Stimulated activated CD8-positive, alpha-beta memory T cell treated with anti-CD3 and anti-CD28 coated beads, Interleukin-12 subunit alpha, Interleukin-12 subunit beta, amount 100 ng/mL, for 4 hours (primary cell): ENCODE results near the gene DRICH1.
"Not testable (repeated sequence)": the region's sequence is repeated elsewhere in the genome, so short reads cannot be mapped to it uniquely, and the experiment has no call there.

Source experiments
- DNase-seq: peaks from one replicate; pipeline ENCODE4 v3.0.0-alpha.2; 2020; ENCODE audit warnings: low read depth

The DRICH1 gene

DNA sequence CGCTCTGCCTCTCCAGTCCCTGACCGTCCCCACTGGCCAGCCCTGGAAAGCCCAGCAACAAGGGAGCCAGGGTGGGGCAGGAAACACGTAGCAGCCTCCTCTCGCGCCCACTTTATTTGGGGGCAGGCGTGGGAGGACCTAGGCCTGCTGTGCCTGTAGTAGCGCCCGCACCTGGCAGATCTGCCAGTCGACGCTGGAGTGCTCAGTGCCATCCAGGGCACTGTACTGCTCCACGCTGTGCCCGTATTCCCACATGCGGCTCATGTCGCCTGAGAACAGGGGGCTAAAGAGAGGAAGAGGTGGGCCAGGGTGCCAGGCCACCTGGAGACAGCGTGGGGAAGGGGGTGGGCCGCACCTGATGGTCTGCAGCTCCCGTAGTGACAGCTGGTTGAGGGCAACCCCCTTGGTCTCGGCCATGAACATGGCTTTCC, 17.0 kb upstream of the DRICH1 start:
- DNase-seq: no peak

DNA sequence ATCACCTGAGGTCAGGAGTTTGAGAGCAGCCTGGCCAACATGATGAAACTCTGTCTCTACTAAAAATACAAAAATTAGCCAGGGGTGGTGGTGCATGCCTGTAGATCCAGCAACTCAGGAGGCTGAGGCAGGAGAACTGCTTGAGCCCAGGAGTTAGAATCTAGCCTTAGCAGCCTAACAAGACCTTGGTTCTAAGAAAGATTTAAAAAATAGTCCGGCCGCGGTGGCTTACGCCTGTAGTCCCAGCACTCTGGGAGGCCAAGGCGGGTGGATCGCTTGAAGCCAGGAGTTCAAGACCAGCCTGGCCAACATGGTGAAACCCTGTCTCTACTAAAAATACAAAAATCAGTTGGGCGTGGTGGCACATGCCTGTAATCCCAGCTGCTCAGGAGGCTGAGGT, 14.4 kb upstream of the DRICH1 start:
- not testable (repeated sequence) for DNase-seq

DNA sequence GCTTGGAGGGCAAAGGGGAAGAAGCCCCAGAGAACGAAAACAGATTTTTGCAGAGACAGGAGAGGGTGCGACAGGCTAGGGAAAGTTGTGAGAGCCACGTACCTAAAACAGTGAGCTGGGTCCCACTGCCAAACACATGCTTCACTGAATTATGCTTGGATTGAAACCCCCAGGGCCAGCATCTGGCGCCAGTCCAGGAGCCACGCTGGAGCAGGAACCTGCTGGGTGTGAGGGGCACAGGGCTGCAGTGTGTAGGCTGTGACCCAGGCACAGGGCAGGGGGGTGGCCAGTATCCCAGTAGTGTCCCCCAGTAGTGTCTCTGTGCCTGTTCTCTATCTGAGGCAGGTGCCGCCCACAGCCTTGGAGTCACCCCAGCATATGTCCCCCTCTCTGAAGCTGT, 8.1 kb upstream of the DRICH1 start:
- DNase-seq: not testable (repeated sequence)

DNA sequence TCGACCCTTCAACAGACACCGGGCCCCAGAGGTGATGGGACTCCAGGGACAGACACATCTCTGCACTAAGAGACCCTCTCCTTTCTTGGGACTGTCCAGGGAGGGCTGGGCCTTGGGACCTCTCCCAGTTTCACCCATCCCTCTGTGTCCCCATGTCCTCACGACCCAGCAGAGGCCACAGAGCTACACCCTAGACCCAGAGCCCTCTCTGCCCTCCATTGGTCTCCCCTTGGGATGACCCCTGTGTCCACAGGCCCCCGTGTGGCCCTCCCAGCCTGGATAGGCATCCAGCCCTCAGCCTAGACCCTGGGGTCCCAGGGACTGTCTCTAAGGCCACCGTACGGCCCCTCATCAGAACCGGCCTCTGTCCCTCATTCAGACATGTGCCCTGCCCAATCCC, 7.5 kb upstream of the DRICH1 start:
- DNase-seq: no peak

DNA sequence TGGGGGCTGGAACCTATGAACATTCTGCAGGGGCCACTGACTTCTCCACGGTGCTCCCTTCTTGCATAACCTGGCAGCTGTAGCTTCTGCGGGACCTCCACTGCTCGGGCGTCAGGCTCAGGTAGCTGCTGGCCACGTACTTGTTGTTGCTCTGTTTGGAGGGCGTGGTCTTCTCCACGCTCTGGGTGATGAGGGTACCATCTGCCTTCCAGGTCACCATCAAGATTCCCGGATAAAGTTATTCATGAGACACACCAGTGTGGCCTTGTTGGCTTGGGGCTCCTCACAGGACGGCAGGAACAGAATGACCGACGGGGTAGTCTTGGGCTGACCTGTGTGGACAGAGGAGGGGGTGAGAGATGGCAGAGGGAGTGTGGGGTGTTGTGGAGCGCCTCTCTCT, 6.5 kb upstream of the DRICH1 start:
- no peak for DNase-seq

DNA sequence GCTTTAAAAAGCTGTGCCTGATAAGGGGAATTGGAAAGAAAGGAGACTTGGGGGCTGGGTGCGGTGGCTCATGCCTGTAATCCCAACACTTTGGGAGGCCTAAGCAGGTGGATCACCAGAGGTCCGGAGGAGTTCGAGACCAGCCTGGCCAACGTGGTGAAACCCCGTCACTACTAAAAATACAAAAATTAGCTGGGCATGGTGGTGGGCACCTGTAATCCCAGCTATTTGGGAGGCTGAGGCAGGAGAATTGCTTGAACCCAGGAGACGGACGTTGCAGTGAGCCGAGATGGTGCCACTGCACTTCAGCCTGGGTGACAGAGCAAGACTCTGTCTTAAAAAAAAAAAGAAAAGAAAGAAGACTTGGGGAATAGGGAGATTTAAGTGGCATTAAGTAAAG, 3.2 kb upstream of the DRICH1 start:
- DNase-seq: not testable (repeated sequence)

DNA sequence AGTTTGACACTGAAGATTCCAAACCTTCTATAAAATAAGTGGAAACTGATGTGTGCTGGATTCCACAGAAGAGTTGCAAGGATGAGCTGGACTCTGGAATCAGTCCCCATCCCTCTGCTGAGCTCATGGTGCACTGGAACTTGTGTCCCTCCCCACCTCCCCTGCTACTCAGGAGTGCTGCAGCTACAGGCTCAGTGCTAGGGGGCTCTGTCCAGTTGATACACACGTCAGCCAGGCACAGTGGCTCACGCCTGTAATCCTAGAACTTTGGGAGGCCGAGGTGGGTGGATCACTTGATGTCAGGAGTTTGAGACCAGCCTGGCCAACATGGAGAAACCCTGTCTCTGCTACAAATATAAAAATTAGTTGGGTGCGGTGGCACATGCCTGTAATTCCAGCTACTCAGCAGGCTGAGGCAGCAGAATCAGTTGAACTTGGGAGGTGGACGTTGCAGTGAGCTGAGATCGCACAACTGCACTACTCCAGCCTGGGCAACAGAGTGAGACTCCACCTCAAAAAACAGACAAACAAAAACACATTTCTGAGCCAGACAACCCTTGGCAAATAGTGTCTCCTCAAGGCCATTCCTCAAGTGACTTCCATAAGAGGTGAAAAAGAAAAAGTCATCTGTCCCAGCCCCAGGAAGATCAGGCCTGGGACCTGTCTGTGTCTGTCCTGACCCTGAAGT, 3.9 kb downstream of the DRICH1 start:
- not testable (repeated sequence) for DNase-seq

DNA sequence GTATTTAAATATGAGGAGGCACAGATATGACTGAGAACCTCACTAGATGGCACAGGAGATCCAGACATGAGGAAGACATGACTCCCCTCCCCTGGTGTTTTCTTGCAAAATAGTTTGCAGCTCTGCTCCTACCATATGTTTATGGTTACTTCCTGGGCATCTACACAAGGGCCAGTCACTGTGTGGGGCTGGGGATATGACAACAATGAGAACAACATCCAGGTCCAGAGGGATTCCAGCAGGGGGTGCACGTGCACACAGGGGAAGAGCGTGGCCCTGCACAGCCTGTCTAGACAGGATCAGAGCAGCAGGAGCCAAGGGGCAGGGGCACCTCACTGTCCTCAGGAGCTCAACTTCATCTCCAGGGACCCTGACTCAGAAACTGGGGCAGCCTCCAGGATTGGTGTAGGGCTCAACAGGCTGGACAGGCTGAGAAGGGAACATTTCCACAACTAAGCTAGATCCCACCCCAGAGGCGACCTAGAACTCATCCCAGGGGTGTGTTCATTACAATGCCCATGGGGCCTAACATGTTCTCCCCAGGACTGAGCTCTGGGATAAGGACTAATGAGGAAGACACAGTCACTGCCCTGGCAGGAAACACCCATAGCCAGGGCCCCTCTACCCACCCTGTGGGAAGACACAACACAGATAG, 4.6 kb downstream of the DRICH1 start:
- peak; percentile 8 for DNase-seq

DNA sequence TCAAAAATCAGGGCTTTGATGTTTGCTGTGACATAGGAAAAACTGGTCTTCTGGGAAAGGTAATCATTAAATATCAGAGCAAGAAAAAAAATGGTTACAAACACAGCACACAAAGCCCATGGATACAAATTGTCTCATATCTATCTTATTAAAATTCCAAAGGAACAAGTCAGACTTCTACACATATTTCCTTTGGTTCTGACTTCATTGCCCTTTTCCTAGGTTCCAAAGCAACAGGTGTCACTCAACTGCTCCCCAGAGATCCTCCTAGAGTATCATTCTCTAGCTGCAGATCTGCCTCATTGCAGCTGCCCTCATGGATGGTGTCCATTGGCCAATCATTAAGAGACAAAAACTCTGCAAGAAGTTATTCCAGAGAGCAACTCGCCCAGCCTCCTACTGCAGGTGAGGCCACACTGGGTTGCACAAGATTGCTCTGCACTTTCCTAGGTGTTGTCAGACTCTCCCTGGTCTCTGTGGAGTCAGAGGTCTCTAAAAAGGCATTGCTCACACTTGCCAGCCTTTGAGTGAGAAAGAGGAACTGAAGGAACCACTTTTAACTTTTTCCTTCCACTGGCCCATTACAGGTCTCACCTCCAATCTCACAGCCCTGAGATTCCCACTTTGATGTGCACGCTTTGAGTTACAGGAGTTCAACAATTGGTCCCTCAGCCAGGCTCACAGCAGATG, 5.7 kb downstream of the DRICH1 start:
- DNase-seq: no peak

DNA sequence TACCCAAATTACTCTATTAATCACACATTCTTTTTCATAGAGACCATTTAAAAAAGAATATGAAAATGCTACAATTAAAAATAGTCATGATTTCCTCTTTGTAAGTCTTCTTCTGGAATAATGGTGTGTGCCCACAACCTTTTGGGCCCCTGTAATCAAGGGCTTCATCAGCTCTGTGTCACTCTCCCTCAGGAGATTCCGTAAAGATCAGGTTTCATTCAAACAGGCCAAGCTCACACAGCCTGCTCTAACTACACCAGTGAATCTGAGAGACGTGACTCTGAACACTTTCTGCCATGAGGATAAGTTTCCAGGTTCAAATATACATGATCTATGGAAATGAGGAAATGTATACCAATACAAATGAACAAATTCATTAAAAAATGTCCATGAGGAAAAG, 9.5 kb downstream of the DRICH1 start:
- no peak for DNase-seq

DNA sequence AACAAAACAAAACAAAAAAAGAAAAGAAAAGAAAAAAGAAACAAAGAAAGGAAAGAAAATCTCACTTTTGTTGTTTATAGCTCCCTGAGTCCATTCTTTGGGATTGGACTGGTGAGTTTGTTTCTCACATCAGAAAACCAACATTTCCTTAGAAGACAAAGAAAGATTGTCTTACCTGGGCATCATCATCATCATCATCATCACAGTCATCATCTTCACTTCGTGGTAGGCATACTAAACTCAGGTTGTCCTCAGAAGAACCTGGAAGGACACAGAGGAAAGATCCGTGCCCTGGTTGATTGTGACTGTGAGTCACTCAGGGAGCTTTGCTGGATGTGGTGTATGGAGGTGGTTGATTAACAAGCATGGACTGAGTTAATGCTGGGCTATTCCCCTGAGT, 10.2 kb downstream of the DRICH1 start:
- not testable (repeated sequence) for DNase-seq

DNA sequence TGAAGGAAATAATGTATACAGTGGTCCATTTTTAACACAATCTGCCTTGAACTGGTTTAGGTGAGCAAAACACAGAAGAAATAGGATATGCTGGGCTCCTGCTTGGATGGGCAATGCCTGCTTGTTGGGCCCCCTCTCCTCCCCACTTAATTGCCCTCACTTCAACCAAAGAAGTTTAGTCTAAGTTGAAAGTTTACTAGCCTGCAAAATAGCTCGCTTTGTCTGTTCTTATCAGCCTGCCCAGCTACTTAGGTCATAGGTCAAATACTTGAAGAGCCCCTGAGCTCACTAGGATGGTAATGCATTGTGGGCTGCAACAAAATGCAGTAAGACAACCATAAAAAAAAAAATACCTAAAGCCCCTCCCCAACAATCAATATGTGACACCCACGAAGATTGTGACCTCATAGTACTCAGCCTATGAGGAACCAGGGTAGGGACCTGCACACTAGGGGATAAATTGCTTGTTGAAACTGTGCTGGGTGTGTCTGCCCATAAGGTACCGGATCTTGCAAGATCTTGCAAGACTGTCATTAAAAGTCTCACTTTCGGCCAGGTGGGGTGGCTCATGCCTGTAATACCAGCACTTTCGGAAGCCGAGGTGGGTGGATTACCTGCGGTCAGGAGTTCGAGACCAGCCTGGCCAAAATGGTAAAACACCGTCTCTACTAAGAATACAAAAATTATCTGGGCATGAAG, 10.9 kb downstream of the DRICH1 start:
- DNase-seq: no peak

DNA sequence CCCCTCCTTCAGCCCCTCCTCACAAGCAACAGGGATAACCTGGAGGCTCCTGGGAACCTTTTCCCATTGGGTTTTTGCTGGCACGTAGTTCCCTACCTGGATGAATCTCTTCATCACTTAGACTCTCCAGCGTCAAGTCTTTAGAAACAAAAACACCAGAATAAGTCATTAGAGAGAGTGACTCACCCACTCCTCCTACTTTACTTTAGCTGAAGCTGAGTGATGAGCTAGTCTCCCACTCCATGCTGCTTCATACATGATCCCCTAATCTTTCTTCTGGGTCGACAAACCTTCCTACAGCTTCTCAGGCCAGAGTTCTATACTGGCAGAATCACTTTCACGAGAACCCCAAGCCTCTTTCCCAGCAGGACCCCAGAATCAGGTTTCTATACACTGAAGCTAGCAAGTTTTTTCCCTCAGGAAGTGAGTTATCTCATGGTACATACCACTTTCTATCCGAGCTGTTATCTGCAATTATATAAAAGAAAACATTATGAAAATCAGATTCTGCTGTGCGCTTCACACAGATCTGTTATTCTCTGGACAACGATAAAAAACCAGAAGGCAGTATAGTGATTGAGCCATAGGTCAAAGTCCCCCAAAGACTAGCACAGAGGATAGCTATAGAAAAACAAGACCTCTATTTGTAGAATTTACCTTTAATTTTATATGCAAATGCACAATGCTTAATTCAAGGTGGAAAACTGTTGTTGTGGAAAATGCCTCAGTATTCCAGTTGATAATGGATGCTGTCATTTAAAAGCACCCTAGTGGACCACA, 18.7 kb downstream of the DRICH1 start:
- no peak for DNase-seq

DNA sequence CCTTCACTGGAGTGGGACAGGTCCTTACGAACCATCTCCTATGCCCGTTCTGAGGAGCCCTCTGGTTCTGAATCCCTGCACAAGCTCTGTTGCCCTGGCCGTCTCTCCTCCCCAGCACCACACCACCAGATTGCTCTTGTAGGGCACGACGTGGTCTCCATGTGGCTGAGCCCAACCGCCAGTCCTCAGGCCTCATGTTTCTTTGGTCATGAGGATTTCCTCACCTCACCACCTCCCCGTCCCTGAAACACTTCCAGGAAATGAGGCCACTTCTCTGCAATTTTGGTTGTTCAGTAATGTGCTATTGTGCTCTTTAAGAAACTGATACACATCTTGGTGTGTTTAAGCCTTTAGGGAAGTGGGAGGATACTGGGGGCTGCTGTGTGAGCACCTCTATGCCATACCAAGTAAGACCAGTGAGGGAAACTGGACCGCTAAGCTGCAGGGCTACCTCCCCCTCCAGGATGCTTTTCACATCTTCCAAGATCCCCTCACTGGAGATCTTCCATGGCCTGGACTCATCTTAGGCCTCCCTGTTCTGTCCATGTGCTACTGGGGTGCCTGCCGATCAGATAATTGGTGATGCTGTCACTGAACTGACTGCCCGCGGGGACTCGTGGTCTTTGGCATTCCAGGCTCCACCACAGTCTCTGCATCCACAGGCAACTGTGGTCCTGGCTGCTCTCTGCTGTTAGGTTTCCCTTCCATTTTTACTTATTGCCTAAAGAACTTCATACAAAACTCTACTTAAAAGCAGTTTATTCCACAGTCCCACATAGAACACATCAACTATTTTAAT, 21.9 kb downstream of the DRICH1 start:
- no peak for DNase-seq

DNA sequence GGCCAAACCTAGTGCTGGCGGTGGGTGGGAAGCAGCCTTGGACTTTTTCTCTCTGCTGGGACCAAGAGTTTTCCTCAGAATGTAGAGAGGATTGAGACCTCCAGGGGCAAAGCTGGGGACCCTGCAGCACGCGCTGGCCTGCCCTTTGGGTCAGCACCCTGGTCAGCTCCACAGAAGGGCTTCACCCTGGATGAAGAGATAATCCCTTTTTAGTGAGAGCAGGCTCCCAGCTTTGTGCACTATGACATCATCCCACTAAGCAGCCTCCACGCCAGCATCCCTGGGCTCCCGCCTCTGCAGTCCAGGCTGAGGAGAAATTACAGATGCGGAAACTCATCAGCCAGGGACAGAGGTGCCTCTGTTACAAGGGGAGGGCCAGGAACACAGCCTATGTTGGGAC, 23.5 kb downstream of the DRICH1 start:
- DNase-seq: no peak

DNA sequence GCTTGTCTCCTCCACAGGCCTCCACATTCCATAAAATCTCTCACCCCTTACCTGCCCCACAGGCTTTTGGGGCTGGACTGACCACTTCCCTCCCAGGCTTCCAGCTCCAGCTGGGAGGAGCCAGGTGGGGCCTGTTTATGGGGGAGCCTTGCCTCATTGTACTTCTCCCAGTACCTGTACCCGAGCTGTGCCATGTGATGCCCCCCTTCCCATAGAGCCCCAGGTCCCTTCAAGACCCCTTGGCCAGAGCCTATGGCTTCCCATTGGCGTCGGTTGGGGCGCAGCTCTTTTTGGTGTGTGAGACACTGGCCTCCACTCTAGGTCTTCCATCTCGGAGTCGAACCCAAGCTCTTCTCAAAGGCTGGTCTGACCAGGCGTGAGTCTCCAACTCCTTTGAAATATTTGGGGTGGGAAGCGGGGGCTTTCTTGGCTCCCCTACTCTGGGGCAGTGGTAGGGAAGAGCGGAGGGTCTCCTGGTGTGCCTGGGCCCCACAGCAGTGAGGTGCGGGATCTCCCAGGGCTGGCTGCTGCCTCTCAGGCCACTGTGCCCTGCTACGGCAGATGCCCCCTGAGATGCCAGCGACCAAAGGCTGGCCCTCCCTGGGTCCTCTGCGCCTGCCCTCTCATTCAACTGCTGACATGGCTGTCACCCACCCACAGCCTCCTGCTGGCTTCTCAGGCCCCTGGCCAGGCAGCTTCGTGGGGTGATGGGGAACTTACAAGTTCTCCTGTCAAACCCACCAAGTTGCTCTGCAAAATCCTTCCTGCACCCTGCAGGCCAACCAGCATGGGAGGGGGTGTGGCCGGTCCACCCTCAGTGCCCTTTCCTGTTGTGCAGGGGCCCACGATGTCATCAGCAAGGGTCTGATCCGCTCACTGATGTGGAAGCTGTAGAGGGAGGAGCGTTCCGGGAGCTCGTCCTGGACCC, 25.7 kb downstream of the DRICH1 start:
- no peak for DNase-seq

DNA sequence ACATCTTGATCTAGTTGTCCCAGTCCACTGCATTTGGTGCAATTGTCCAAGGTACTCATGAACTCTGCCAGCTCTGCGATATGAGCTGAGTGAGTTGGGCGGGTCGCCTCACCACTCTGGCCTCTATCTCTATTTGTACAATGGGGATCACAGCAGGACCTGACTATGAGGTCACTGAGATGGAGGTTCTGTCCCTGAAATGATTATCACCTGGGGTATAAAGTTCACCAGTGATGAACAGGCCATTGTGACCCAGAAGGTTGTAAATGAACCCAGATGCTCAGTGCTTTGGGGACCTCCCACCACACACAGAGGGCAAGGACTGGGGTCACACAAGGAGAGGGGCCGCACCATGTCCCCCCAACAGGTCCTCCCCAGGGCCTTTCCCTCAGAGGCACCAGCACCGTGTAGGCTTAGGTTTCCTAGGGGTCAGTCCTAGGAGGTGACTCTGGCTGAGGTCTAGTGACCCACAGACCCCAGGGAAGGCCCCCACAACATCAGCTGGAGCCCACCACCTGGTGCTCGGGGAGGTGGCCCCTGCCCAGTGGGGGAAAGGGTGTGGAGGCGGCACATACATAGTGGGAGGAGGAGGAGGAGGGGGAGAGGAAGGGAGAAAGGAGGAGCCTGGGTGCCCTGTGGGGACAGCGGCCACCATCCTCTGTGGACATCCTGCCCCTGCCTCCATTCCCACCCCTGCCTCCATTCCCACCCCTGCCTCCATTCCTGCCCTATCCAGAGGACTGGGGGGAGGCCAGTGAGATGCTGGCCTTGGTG, 27.0 kb downstream of the DRICH1 start:
- DNase-seq: no peak

DNA sequence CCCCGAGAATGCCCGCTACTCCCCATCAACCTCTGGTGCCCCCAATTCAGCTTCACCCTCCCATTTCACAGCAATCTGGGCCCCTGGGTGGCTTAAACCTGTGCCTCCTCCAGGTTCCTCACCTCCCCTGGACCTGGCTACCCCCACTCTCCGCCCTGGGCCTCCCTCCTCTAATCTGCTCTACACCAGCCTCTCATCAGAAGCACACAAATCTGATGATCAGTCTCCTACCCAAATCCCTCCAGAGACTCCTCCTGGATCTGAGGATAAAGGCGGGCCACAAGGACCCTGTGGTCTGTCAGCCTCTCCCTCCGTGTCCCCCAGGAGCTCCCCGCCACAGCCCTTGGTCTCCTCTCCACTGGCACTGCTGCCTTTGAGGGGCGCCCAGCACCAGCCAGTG, 28.9 kb downstream of the DRICH1 start:
- no peak for DNase-seq
